Trophoblast cell (in vitro differentiated cells and primary cell): ENCODE measurements around the gene HTT-AS.

ENCODE experiments used
- DNase-seq, 2 donors: peaks; one replicate each; pipeline ENCODE4 v3.0.0-alpha.2; 2016
- H2AFZ ChIP-seq: 2 replicates; pipeline ENCODE4 v1.6.1; 2013; ENCODE audit warnings: low read length, moderate library complexity, mild to moderate bottlenecking; ENCODE audit not compliant: insufficient read depth, poor library complexity
- H2AK5ac ChIP-seq: 2 replicates; pipeline ENCODE4 v1.6.1; 2013; ENCODE audit warnings: mild to moderate bottlenecking, low read length
- H2BK120ac ChIP-seq: 2 replicates; pipeline ENCODE4 v1.6.1; 2013; ENCODE audit warnings: low read length, mild to moderate bottlenecking, moderate library complexity; ENCODE audit not compliant: insufficient read depth, poor library complexity
- H2BK12ac ChIP-seq: 2 replicates; pipeline ENCODE4 v1.6.1; 2013; ENCODE audit warnings: mild to moderate bottlenecking, low read length, moderate library complexity
- H2BK5ac ChIP-seq: 2 replicates; pipeline ENCODE4 v1.6.1; 2013; ENCODE audit warnings: low read length, low read depth, moderate library complexity, mild to moderate bottlenecking; ENCODE audit not compliant: poor library complexity
- H3K14ac ChIP-seq: 2 replicates; pipeline ENCODE4 v1.6.1; 2013; ENCODE audit warnings: mild to moderate bottlenecking, low read length
- H3K18ac ChIP-seq: 2 replicates; pipeline ENCODE4 v1.6.1; 2013; ENCODE audit warnings: mild to moderate bottlenecking, low read length
- H3K23ac ChIP-seq: 2 replicates; pipeline ENCODE4 v1.6.1; 2013; ENCODE audit warnings: low read length
- H3K27ac ChIP-seq: 2 replicates; pipeline ENCODE4 v1.5.1; 2013; ENCODE audit warnings: low read depth, mild to moderate bottlenecking, inconsistent platforms, low read length, moderate library complexity
- H3K27me3 ChIP-seq: 2 replicates; pipeline ENCODE4 v1.6.1; 2013; ENCODE audit warnings: inconsistent platforms, mild to moderate bottlenecking, low read length, moderate library complexity; ENCODE audit not compliant: insufficient read depth
- H3K36me3 ChIP-seq, 2 experiments: 1 replicate in 1 of 2; 2 replicates in 1 of 2; pipeline ENCODE4 v1.6.1; 2013; ENCODE audit warnings: low read length in 2 of 2, mild to moderate bottlenecking in 2 of 2, moderate library complexity in 1 of 2; ENCODE audit not compliant: insufficient read depth in 2 of 2, control insufficient read depth in 1 of 2
- H3K4ac ChIP-seq: 2 replicates; pipeline ENCODE4 v1.6.1; 2013; ENCODE audit warnings: low read depth, mild to moderate bottlenecking, low read length, moderate library complexity
- H3K4me1 ChIP-seq, 2 experiments: 1 replicate in 1 of 2; 2 replicates in 1 of 2; pipeline ENCODE4 v1.6.1; 2013; ENCODE audit warnings: low read length in 2 of 2, mild to moderate bottlenecking in 2 of 2, moderate library complexity in 1 of 2; ENCODE audit not compliant: insufficient read depth in 2 of 2, control insufficient read depth in 1 of 2
- H3K4me2 ChIP-seq: 2 replicates; pipeline ENCODE4 v1.6.1; 2013; ENCODE audit warnings: inconsistent platforms, mild to moderate bottlenecking, low read length, moderate library complexity
- H3K4me3 ChIP-seq: 2 replicates; pipeline ENCODE4 v1.5.1; 2013; ENCODE audit warnings: mild to moderate bottlenecking, low read depth, low read length, inconsistent platforms
- H3K79me1 ChIP-seq: one replicate; pipeline ENCODE4 v1.6.1; 2013; ENCODE audit warnings: low read length
- H3K79me2 ChIP-seq: 2 replicates; pipeline ENCODE4 v1.6.1; 2013; ENCODE audit warnings: low read length, mild to moderate bottlenecking; ENCODE audit not compliant: control insufficient read depth, insufficient read depth, poor library complexity
- H3K9ac ChIP-seq: 2 replicates; pipeline ENCODE4 v1.6.1; 2013; ENCODE audit warnings: mild to moderate bottlenecking, low read length
- H3K9me3 ChIP-seq: 2 replicates; pipeline ENCODE4 v1.6.1; 2013; ENCODE audit warnings: low read depth, mild to moderate bottlenecking, control low read depth, inconsistent platforms, low read length; ENCODE audit not compliant: insufficient read depth
- H4K12ac ChIP-seq: 2 replicates; pipeline ENCODE4 v1.6.1; 2013; ENCODE audit warnings: low read depth, mild to moderate bottlenecking, low read length, moderate library complexity
- H4K8ac ChIP-seq: 2 replicates; pipeline ENCODE4 v1.6.1; 2013; ENCODE audit warnings: low read depth, mild to moderate bottlenecking, low read length, moderate library complexity
- H4K91ac ChIP-seq: one replicate; pipeline ENCODE4 v1.6.1; 2013; ENCODE audit warnings: low read depth, mild to moderate bottlenecking, low read length, moderate library complexity
- WGBS: extraction: QIAGEN DNeasy Blood & Tissue Kit; methylation state at CpG from one replicate; pipeline ENCODE4 v1.1.7; 2013; ENCODE audit warnings: missing lambda C conversion rate; ENCODE audit not compliant: insufficient read length, insufficient coverage; ENCODE audit errors: extremely low coverage; 5-methylcytosine and 5-hydroxymethylcytosine counted together

Gene HTT-AS

GRCh38 chr4:3121110-3121509 lies 46.8 kb upstream of the HTT-AS start:
- Histone ChIP-seq H3K18ac (no peak overlapping the region), H3K14ac (no peak overlapping the region), H3K23ac (no peak overlapping the region), H3K79me2 (no peaks in the 10 kb centered on the region), H4K8ac (no peak overlapping the region), H3K4ac (no peak overlapping the region), H3K27me3 (no peaks in the 10 kb centered on the region), H3K9ac (no peak overlapping the region), H2AFZ (no peak overlapping the region), H2BK5ac (no peak overlapping the region), H3K9me3 (peaks cover 2% of the 10 kb centered on the region), H3K4me3 (no peak overlapping the region), H4K12ac (no peak overlapping the region), H2BK12ac (no peak overlapping the region), H2AK5ac (no peak overlapping the region), H3K4me2 (no peak overlapping the region), H3K79me1 (no peaks in the 10 kb centered on the region), H3K4me1 (no peaks in the 10 kb centered on the region), H3K36me3 (peaks cover 25 to 28% of the 10 kb centered on the region in 2 experiments), H3K27ac (no peak overlapping the region), H2BK120ac (no peak overlapping the region), H4K91ac (no peak overlapping the region)
- DNase-seq: no peak
- WGBS: no CpG with 5 or more reads among the region's 9 CpGs

- no peak overlapping the region for H2BK5ac ChIP-seq
Observed at GRCh38 chr4:3119464-3119863, 45.1 kb upstream of the HTT-AS start.

GRCh38 chr4:3118312-3118711 lies 44.0 kb upstream of the HTT-AS start:
- Histone ChIP-seq H3K23ac (no peak overlapping the region), H3K18ac (no peak overlapping the region), H2BK120ac (no peak overlapping the region), H3K27me3 (no peaks in the 10 kb centered on the region), H2BK12ac (no peak overlapping the region), H3K4me1 (no peaks in the 10 kb centered on the region), H3K4me2 (no peak overlapping the region), H3K9ac (no peak overlapping the region), H2AK5ac (no peak overlapping the region), H3K36me3 (peaks cover 34 to 44% of the 10 kb centered on the region in 2 experiments), H4K12ac (no peak overlapping the region), H3K4ac (no peak overlapping the region), H4K91ac (no peak overlapping the region), H3K79me1 (no peaks in the 10 kb centered on the region), H3K79me2 (no peaks in the 10 kb centered on the region), H2BK5ac (no peak overlapping the region), H3K9me3 (peaks cover 4% of the 10 kb centered on the region), H3K27ac (no peak overlapping the region), H4K8ac (no peak overlapping the region), H2AFZ (no peak overlapping the region), H3K4me3 (no peak overlapping the region), H3K14ac (no peak overlapping the region)
- no peak for DNase-seq
- WGBS: no CpG with 5 or more reads among the region's 8 CpGs

More at GRCh38 chr4:3119464-3119863, 45.1 kb upstream of the HTT-AS start:
- Histone ChIP-seq H2BK120ac (no peak overlapping the region), H3K23ac (no peak overlapping the region), H3K4me1 (no peaks in the 10 kb centered on the region), H4K12ac (no peak overlapping the region), H2AFZ (no peak overlapping the region), H3K9ac (no peak overlapping the region), H3K27ac (no peak overlapping the region), H2AK5ac (no peak overlapping the region), H3K79me1 (no peaks in the 10 kb centered on the region), H3K9me3 (peaks cover 4% of the 10 kb centered on the region), H3K79me2 (no peaks in the 10 kb centered on the region), H3K4me2 (no peak overlapping the region), H3K4me3 (no peak overlapping the region), H3K27me3 (no peaks in the 10 kb centered on the region), H2BK12ac (no peak overlapping the region), H3K36me3 (peaks cover 30 to 40% of the 10 kb centered on the region in 2 experiments), H3K4ac (no peak overlapping the region), H3K14ac (no peak overlapping the region), H4K91ac (no peak overlapping the region), H4K8ac (no peak overlapping the region), H3K18ac (no peak overlapping the region)
- DNase-seq: no peak
- no CpG with 5 or more reads among the region's 2 CpGs for WGBS

GRCh38 chr4:3116955-3117354 lies 42.6 kb upstream of the HTT-AS start:
- no CpG with 5 or more reads among the region's 2 CpGs for WGBS
- H3K27me3 ChIP-seq: no peaks in the 10 kb centered on the region
- peaks cover 33 to 45% of the 10 kb centered on the region in 2 experiments for H3K36me3 ChIP-seq
- DNase-seq: no peak
- H3K14ac ChIP-seq: no peak overlapping the region
- peaks cover 6% of the 10 kb centered on the region for H3K9me3 ChIP-seq
- no peak overlapping the region for H2AK5ac ChIP-seq
- H4K8ac ChIP-seq: no peak overlapping the region
- H3K79me2 ChIP-seq: no peaks in the 10 kb centered on the region
- no peaks in the 10 kb centered on the region for H3K79me1 ChIP-seq
- H2BK12ac ChIP-seq: no peak overlapping the region
- no peak overlapping the region for H3K27ac ChIP-seq
- H2BK120ac ChIP-seq: no peak overlapping the region
- H2BK5ac ChIP-seq: no peak overlapping the region
- no peak overlapping the region for H3K4me3 ChIP-seq
- no peak overlapping the region for H3K18ac ChIP-seq
- no peak overlapping the region for H2AFZ ChIP-seq
- H4K91ac ChIP-seq: no peak overlapping the region
- H3K23ac ChIP-seq: no peak overlapping the region
- no peak overlapping the region for H3K4me2 ChIP-seq
- H3K4me1 ChIP-seq: no peaks in the 10 kb centered on the region
- H4K12ac ChIP-seq: no peak overlapping the region
- H3K4ac ChIP-seq: no peak overlapping the region
- no peak overlapping the region for H3K9ac ChIP-seq
